GM23338 (cell line): ENCODE data around the gene WDR62. TPM values are rescaled to one million over a fixed set of nuclear protein-coding genes. Genes with fewer than 3 reads are reported as not detected.

Experiments used
- ATAC-seq: fragments of 200-7000 bp; cut with Tn5 transposase; 3 replicates; pipeline ENCODE4 v1.9.1; 2020
- DNase-seq: peaks from one replicate; pipeline ENCODE4 v3.0.0-alpha.2; 2015; ENCODE audit warnings: low spot score
- H2AFZ ChIP-seq: fragments of 200-600 bp; sonication (generic); 2 replicates; pipeline ENCODE4 v1.8.0; 2016; ENCODE audit warnings: antibody characterized with exemption, mild to moderate bottlenecking, moderate library complexity
- H3F3A ChIP-seq: fragments of 200-600 bp; sonication (generic); replicated peaks from 2 replicates; pipeline ENCODE4 v1.8.0; 2017; ENCODE audit warnings: antibody characterized with exemption, mixed run types, low read depth
- H3K27ac ChIP-seq: fragments of 200-600 bp; sonication (generic); 2 replicates; pipeline ENCODE4 v1.6.1; 2016; ENCODE audit warnings: low read depth
- H3K27me3 ChIP-seq: fragments of 200-600 bp; sonication (generic); 2 replicates; pipeline ENCODE4 v1.8.0; 2016; ENCODE audit warnings: mild to moderate bottlenecking, mixed run types, moderate library complexity; ENCODE audit not compliant: insufficient read depth
- H3K36me3 ChIP-seq: fragments of 200-600 bp; sonication (generic); 2 replicates; pipeline ENCODE4 v1.8.0; 2016; ENCODE audit warnings: mild to moderate bottlenecking; ENCODE audit not compliant: insufficient read depth
- H3K4me1 ChIP-seq: fragments of 200-600 bp; sonication (generic); 2 replicates; pipeline ENCODE4 v1.8.0; 2016; ENCODE audit warnings: mild to moderate bottlenecking, moderate library complexity; ENCODE audit not compliant: insufficient read depth
- H3K4me2 ChIP-seq: fragments of 200-600 bp; sonication (generic); 2 replicates; pipeline ENCODE4 v1.7.1; 2017; ENCODE audit warnings: mixed run types
- H3K4me3 ChIP-seq: fragments of 200-600 bp; sonication (generic); 2 replicates; pipeline ENCODE4 v1.6.1; 2016; ENCODE audit warnings: mixed run types
- H3K79me2 ChIP-seq: fragments of 200-600 bp; sonication (generic); replicated peaks from 2 replicates; pipeline ENCODE4 v1.8.0; 2017; ENCODE audit warnings: mild to moderate bottlenecking; ENCODE audit not compliant: insufficient read depth
- H3K9me2 ChIP-seq: fragments of 200-600 bp; sonication (generic); 2 replicates; pipeline ENCODE4 v1.8.0; 2017; ENCODE audit not compliant: insufficient read depth
- H4K20me1 ChIP-seq: fragments of 200-600 bp; sonication (generic); replicated peaks from 2 replicates; pipeline ENCODE4 v1.8.0; 2017; ENCODE audit warnings: mild to moderate bottlenecking; ENCODE audit not compliant: insufficient read depth
- H3K27ac Mint-ChIP-seq: 2 replicates; pipeline ENCODE4 v1.8.0; 2020; ENCODE audit warnings: inconsistent platforms, mild to moderate bottlenecking, moderate library complexity, mixed read lengths
- H3K27me3 Mint-ChIP-seq: 3 replicates; pipeline ENCODE4 v1.8.0; 2022; ENCODE audit warnings: low read depth, mild to moderate bottlenecking, moderate library complexity, mixed read lengths, inconsistent platforms; ENCODE audit not compliant: insufficient read depth, poor library complexity
- H3K36me3 Mint-ChIP-seq: 3 replicates; pipeline ENCODE4 v1.8.0; 2021; ENCODE audit warnings: low read depth, mild to moderate bottlenecking, inconsistent platforms, moderate library complexity, mixed read lengths
- H3K4me1 Mint-ChIP-seq: 3 replicates; pipeline ENCODE4 v1.8.0; 2020; ENCODE audit warnings: mild to moderate bottlenecking, inconsistent platforms, mixed read lengths
- H3K4me3 Mint-ChIP-seq: 3 replicates; pipeline ENCODE4 v1.8.0; 2021; ENCODE audit warnings: moderate library complexity, mild to moderate bottlenecking, inconsistent platforms, mixed read lengths
- H3K9me3 Mint-ChIP-seq: 3 replicates; pipeline ENCODE4 v1.8.0; 2020; ENCODE audit warnings: moderate library complexity, mild to moderate bottlenecking, inconsistent platforms, mixed read lengths
- CREB1 ChIP-seq: fragments of 250-450 bp; sonication (Bioruptor Pico); IDR thresholded peaks from 2 replicates; pipeline ENCODE4 v1.5.0; 2020; ENCODE audit warnings: low read depth, mild to moderate bottlenecking, moderate library complexity
- CTCF ChIP-seq, 2 experiments: fragments of 200-600 bp in 1 of 2; sonication (generic) in 1 of 2; conservative IDR thresholded peaks; 2 replicates each; pipeline versions ENCODE4 v1.5.1 to v1.6.1; 2016 to 2017; ENCODE audit warnings: antibody characterized with exemption in 2 of 2, low read depth in 2 of 2, mild to moderate bottlenecking in 2 of 2, moderate library complexity in 1 of 2
- EZH2 ChIP-seq: fragments of 200-600 bp; sonication (generic); IDR thresholded peaks from one replicate; pipeline ENCODE4 v1.8.0; 2017; ENCODE audit warnings: antibody characterized with exemption, mild to moderate bottlenecking, low read depth; ENCODE audit not compliant: unreplicated experiment
- EZH2phosphoT487 ChIP-seq: fragments of 200-600 bp; sonication (generic); IDR thresholded peaks from one replicate; pipeline ENCODE4 v1.8.1; 2018; ENCODE audit warnings: antibody characterized with exemption; ENCODE audit not compliant: unreplicated experiment
- JUNB ChIP-seq: IDR thresholded peaks from one replicate; pipeline ENCODE4 v1.6.1; 2016; ENCODE audit warnings: antibody characterized with exemption; ENCODE audit not compliant: unreplicated experiment
- NANOG ChIP-seq: IDR thresholded peaks from 2 replicates; pipeline ENCODE4 v1.6.1; 2016; ENCODE audit warnings: antibody characterized with exemption, borderline replicate concordance
- POLR2AphosphoS5 ChIP-seq: IDR thresholded peaks from 2 replicates; pipeline ENCODE4 v1.6.1; 2016; ENCODE audit warnings: antibody characterized with exemption, low read depth
- REST ChIP-seq: IDR thresholded peaks from one replicate; pipeline ENCODE4 v1.6.1; 2018; ENCODE audit warnings: antibody characterized with exemption; ENCODE audit not compliant: unreplicated experiment
- STAT1 ChIP-seq: IDR thresholded peaks from one replicate; pipeline ENCODE4 v1.6.1; 2016; ENCODE audit warnings: antibody characterized with exemption; ENCODE audit not compliant: unreplicated experiment
- ZNF114 ChIP-seq: fragments of 250-450 bp; sonication (Bioruptor Pico); IDR thresholded peaks from 2 replicates; pipeline ENCODE4 v1.5.0; 2020; ENCODE audit warnings: mild to moderate bottlenecking, moderate library complexity
- ZNF331 ChIP-seq: fragments of 250-450 bp; sonication (Bioruptor Pico); IDR thresholded peaks from 2 replicates; pipeline ENCODE4 v1.5.0; 2020; ENCODE audit warnings: low read depth, mild to moderate bottlenecking, moderate library complexity
- polyA plus RNA-seq: library from polyadenylated mRNA; unstranded; fragments of >200 nt; fragmentation: Nextera tagmentation; extraction: Ambion mirVana; gene quantifications from 2 replicates; pipeline ENCODE4 v1.2.1, GENCODE V29; 2016
- total RNA-seq: library from RNA; depleted of rRNA; stranded (reverse); fragments of >200 nt; shearing (Covaris generic); gene quantifications from 2 replicates; pipeline ENCODE4 v1.2.3, GENCODE V29; 2014
- TF ChIP-seq, protein P1 (sequence below): fragments of 250-450 bp; sonication (Bioruptor Pico); IDR thresholded peaks from 2 replicates; pipeline ENCODE4 v1.5.0; 2020; ENCODE audit warnings: mild to moderate bottlenecking, moderate library complexity
- TF ChIP-seq, protein P2 (sequence below): IDR thresholded peaks from 2 replicates; pipeline ENCODE4 v1.6.1; 2016; ENCODE audit warnings: antibody characterized with exemption

Gene WDR62
- total and polyA plus RNA-seq, 2 experiments from 2014 or later: 14.1 to 45.4 TPM

GRCh38 chr19:36072081-36072480 is 17.4 kb downstream of the WDR62 start:
- peaks cover 35% of the 10 kb centered on the region for H3K36me3 ChIP-seq
- no peak overlapping the region for H2AFZ ChIP-seq
- Mint-ChIP-seq H3K4me3 (no peak overlapping the region), H3K27me3 (peaks cover 3% of the 10 kb centered on the region), H3K27ac (no peak overlapping the region), H3K36me3 (peaks cover 81% of the 10 kb centered on the region), H3K9me3 (peaks cover 4% of the 10 kb centered on the region; the same call in 1 of the 3 replicates), H3K4me1 (no peaks in the 10 kb centered on the region)
- H3K4me2 ChIP-seq: no peak overlapping the region
- DNase-seq: no peak
- H3K27me3 ChIP-seq: no peaks in the 10 kb centered on the region
- H3K4me3 ChIP-seq: no peak overlapping the region
- H3F3A ChIP-seq: peaks cover 6% of the 10 kb centered on the region; the same call in 1 of the 2 replicates
- ATAC-seq: no peak
- no peaks in the 10 kb centered on the region for H3K9me2 ChIP-seq
- no peaks in the 10 kb centered on the region for H3K4me1 ChIP-seq
- TF ChIP-seq, protein P1, sequence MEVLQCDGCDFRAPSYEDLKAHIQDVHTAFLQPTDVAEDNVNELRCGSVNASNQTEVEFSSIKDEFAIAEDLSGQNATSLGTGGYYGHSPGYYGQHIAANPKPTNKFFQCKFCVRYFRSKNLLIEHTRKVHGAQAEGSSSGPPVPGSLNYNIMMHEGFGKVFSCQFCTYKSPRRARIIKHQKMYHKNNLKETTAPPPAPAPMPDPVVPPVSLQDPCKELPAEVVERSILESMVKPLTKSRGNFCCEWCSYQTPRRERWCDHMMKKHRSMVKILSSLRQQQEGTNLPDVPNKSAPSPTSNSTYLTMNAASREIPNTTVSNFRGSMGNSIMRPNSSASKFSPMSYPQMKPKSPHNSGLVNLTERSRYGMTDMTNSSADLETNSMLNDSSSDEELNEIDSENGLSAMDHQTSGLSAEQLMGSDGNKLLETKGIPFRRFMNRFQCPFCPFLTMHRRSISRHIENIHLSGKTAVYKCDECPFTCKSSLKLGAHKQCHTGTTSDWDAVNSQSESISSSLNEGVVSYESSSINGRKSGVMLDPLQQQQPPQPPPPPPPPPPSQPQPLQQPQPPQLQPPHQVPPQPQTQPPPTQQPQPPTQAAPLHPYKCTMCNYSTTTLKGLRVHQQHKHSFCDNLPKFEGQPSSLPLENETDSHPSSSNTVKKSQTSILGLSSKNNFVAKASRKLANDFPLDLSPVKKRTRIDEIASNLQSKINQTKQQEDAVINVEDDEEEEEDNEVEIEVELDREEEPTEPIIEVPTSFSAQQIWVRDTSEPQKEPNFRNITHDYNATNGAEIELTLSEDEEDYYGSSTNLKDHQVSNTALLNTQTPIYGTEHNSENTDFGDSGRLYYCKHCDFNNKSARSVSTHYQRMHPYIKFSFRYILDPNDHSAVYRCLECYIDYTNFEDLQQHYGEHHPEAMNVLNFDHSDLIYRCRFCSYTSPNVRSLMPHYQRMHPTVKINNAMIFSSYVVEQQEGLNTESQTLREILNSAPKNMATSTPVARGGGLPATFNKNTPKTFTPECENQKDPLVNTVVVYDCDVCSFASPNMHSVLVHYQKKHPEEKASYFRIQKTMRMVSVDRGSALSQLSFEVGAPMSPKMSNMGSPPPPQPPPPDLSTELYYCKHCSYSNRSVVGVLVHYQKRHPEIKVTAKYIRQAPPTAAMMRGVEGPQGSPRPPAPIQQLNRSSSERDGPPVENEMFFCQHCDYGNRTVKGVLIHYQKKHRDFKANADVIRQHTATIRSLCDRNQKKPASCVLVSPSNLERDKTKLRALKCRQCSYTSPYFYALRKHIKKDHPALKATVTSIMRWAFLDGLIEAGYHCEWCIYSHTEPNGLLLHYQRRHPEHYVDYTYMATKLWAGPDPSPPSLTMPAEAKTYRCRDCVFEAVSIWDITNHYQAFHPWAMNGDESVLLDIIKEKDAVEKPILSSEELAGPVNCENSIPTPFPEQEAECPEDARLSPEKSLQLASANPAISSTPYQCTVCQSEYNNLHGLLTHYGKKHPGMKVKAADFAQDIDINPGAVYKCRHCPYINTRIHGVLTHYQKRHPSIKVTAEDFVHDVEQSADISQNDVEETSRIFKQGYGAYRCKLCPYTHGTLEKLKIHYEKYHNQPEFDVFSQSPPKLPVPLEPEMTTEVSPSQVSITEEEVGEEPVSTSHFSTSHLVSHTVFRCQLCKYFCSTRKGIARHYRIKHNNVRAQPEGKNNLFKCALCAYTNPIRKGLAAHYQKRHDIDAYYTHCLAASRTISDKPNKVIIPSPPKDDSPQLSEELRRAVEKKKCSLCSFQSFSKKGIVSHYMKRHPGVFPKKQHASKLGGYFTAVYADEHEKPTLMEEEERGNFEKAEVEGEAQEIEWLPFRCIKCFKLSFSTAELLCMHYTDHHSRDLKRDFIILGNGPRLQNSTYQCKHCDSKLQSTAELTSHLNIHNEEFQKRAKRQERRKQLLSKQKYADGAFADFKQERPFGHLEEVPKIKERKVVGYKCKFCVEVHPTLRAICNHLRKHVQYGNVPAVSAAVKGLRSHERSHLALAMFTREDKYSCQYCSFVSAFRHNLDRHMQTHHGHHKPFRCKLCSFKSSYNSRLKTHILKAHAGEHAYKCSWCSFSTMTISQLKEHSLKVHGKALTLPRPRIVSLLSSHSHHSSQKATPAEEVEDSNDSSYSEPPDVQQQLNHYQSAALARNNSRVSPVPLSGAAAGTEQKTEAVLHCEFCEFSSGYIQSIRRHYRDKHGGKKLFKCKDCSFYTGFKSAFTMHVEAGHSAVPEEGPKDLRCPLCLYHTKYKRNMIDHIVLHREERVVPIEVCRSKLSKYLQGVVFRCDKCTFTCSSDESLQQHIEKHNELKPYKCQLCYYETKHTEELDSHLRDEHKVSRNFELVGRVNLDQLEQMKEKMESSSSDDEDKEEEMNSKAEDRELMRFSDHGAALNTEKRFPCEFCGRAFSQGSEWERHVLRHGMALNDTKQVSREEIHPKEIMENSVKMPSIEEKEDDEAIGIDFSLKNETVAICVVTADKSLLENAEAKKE (CRISPR knock-in tag): no peak
- TF ChIP-seq EZH2 (no peak), CREB1 (CRISPR knock-in tag) (no peak), NANOG (no peak), ZNF331 (CRISPR knock-in tag) (no peak), CTCF (conservative IDR thresholded peaks at IDR 0.05; ENCODE audit: low read depth in 2 of 2) (no peak), EZH2phosphoT487 (no peak), ZNF114 (no peak), JUNB (no peak), POLR2AphosphoS5 (no peak), REST (no peak), STAT1 (no peak)
- TF ChIP-seq, protein P2, sequence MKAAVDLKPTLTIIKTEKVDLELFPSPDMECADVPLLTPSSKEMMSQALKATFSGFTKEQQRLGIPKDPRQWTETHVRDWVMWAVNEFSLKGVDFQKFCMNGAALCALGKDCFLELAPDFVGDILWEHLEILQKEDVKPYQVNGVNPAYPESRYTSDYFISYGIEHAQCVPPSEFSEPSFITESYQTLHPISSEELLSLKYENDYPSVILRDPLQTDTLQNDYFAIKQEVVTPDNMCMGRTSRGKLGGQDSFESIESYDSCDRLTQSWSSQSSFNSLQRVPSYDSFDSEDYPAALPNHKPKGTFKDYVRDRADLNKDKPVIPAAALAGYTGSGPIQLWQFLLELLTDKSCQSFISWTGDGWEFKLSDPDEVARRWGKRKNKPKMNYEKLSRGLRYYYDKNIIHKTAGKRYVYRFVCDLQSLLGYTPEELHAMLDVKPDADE: no peak
- H3K27ac ChIP-seq: no peak overlapping the region
- H4K20me1 ChIP-seq: peaks cover 9% of the 10 kb centered on the region; the same call in 1 of the 2 replicates
- no peaks in the 10 kb centered on the region for H3K79me2 ChIP-seq
